ENCODE results near the gene SPIRE1.

SPIRE1 gene

DNA sequence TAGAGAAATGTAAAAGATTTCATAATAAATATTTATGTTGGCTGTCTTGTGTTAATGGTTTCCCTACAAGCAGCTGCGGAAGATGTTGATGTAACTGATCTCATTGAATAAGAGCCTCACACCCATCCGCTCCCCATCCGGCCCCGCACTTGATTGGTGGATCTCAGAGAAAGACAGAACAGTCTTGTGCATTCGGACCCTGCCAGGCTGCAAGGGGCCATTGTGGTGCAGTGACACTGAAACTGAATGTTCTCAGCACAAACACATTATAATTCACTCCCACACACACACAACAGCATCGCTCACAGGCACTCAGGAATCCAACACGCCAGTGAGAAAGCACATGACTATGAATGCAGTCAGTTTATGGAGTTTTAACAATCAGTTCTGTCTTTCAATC lies 202.4 kb downstream of the SPIRE1 start:
- no peak for DNase-seq (ENCODE audit: low read depth in 3 of 3, low spot score in 1 of 3)

DNA sequence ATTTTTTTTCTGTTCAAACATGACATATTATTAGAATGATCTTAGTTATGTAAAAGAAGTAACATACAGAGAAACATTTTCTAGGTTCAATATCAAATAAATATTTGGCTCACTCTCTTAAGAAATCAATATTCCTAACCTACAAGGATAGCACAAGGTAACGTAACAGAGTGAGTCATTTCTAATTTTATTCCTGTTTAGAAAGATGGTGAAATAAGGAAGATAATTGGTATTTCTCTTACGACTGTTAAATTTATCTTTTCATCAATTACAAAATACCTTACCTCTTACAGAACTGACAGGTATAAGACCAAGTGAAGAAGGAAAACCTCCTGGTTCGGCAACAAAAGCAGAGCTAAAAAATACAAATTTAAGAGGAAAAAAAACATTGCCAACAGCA lies 205.1 kb downstream of the SPIRE1 start:
- no peak for DNase-seq (ENCODE audit: low read depth in 3 of 3, low spot score in 1 of 3)

DNA sequence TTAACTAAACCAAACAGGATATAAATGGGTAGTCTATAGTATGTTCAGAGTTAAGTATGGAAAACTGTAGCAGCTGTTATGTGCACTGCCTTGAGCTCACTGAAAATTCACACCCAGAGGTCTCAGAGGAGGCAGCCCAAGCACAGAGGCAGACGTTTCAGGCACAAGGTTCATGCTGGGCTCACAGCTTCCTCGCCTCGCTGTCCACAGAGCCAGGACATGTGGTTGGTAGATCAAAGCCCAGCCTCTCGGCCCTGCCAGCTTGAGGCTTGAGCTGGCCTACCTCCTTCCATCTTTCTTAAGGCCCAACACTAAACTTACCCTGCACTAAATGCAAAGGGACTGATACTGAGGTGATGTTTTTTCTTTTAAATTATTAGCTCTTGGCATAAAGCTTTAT lies 206.5 kb downstream of the SPIRE1 start:
- no peak for DNase-seq (ENCODE audit: low read depth in 3 of 3, low spot score in 1 of 3)

GRCh38 chr18:12449051-12449785 lies 208.7 kb downstream of the SPIRE1 start:
- DNase-seq (ENCODE audit: low read depth in 3 of 3, low spot score in 1 of 3): no peak

DNA sequence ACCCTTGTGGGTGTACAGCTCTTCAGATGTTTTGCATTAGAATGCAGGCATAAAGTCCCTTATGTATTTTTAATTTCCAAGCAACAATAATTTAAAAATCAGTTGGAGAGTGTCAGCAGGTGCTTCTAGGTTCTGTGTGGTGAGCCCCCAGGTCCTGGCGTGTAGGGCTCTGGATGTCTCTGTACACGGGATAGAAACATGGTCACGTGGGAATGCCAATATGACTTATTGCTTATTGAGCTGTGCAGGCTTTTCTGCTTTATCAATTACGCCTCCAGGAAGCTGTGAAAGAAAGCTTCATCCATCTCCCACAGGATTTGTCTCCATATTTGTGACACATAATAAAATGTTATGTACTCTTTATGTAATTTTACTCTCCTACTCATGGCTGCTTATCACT lies 212.4 kb downstream of the SPIRE1 start:
- DNase-seq (ENCODE audit: low read depth in 3 of 3, low spot score in 1 of 3): no peak

DNA sequence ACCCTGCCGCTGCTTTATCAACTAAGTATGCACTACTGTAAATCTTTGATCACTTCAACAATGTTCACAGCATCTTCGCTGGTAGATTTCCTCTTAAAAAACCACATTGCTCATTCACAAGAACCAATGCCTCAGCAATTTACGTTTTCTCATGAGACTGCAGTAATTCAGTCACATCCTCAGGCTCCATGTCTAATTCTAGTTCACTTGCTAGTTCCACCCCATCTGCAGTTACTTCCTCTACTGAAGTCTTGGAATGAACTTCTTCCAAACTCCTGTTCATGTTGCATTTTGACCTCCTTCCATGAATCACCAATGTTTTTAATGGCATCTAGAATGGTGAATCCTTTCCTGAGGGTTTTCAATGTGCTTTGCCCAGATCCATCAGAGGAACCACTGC lies 214.4 kb downstream of the SPIRE1 start:
- DNase-seq (ENCODE audit: low read depth in 3 of 3, low spot score in 1 of 3): no peak

- no peak for DNase-seq (ENCODE audit: low read depth in 3 of 3, low spot score in 1 of 3)
Measured at GRCh38 chr18:12442946-12443345, 215.0 kb downstream of the SPIRE1 start.

DNA sequence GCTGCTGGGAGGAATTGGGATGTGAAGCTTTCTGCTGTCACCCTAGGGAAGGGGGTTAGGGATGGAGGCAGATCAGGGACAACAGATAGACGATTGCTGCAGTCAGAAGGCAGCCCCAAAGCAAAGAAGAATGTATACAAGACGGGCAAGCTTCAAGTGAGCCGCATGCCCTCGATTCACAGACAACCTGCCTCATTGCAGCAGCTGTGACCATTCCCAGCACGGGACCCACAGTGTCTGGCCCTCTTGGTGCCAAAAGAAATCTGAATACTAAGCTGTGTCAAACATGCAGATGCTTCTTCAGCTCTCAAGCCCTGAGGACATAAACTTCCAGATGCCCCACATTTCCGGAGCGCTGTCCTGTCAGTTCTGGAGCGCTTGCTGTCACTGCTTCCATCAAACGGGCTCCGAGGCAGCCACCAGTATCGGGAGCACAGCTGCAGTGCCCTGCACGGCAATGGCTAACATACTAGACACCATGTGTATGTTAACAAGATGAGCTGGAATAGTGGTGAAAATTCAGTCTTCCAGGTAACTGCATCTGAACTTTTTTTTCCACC lies 216.4 kb downstream of the SPIRE1 start:
- no peak for DNase-seq (ENCODE audit: low read depth in 3 of 3, low spot score in 1 of 3)

GRCh38 chr18:12438257-12438656 lies 219.7 kb downstream of the SPIRE1 start:
- no peak for DNase-seq (ENCODE audit: low read depth in 3 of 3, low spot score in 1 of 3)

- no peak for DNase-seq (ENCODE audit: low read depth in 3 of 3, low spot score in 1 of 3)
Measured at GRCh38 chr18:12435867-12436266, 222.0 kb downstream of the SPIRE1 start.

GRCh38 chr18:12434541-12434929 lies 223.4 kb downstream of the SPIRE1 start:
- DNase-seq (ENCODE audit: low read depth in 3 of 3, low spot score in 1 of 3): no peak

DNA sequence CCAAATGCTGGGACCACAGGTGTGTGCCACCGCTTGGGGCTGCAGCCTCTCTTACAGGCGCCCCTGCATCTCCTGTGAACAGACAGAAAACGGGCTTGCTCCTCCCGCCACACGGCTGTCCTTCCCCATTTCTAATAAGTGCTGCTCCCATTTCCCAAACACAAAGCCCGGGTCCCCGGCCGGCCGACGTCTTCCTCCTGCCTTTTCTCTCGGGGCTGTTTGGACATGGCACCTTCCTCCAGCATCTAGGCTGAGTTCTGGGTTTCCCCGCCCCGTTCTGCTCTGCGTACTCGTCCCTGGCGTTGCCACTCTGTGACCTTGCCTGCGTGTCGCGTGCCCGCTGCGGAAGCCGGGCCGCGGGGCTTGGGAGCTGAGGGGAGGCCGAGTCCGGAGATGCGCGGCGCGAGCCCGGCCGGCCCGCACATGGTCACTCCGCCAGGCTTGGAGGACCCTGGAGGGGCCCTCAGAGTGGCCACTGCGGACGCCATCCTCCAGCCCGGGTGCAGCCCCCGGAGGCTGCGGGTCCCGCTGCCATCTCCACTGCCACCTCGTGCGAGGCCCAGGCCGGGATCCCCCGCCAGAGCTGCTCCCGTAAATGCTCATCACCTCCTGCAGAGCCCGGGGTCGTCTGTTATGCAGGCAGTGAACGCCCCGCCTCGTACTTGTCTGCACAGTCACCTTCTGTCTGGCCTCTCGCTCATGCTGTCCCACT lies 223.9 kb downstream of the SPIRE1 start:
- DNase-seq (ENCODE audit: low read depth in 3 of 3, low spot score in 1 of 3): no peak

GRCh38 chr18:12432881-12433280 lies 225.0 kb downstream of the SPIRE1 start:
- no peak for DNase-seq (ENCODE audit: low read depth in 3 of 3, low spot score in 1 of 3)

DNA sequence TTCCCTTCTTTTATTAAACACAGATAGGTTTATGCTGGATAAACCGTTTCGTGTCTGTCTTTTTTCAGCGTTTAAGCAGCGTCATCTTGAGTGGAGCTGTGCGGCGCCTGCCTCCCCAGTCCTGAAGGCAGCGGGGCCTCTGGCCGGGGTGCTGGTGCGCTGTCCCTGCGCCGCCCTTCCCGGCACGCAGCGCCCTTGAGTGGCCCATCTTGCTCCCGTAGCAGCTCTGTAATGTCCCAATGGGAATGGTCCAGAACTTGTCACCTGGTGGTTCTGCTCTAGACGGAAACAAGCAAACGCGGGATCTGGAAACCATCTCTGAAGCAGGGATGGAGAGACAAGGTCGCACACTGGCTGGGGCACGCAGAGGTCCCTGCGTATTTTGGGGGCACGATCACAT lies 225.7 kb downstream of the SPIRE1 start:
- DNase-seq (ENCODE audit: low read depth in 3 of 3, low spot score in 1 of 3): no peak

DNA sequence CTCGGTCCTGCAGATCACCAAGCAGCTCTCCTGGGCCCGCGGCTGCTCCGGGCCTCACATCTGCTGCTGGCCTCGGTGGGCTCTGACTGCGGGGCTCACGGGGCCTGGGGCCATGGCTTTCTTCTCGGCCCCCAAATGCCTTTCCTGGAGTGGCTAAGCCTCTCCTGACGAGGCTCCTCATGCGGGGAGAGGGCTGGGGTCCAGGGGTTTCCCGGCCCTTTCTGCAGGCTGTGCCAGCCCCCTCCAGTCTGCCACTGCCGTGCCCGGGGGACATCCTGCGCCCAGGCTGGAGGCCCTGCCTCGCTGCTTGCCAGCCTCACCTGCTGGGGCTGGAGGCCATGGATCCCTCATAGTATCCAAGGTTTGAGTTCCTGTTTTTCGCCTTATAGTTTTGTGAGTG lies 226.3 kb downstream of the SPIRE1 start:
- no peak for DNase-seq (ENCODE audit: low read depth in 3 of 3, low spot score in 1 of 3)

- no peak for DNase-seq (ENCODE audit: low read depth in 3 of 3, low spot score in 1 of 3)
Measured at GRCh38 chr18:12430137-12430990, 227.5 kb downstream of the SPIRE1 start.

DNA sequence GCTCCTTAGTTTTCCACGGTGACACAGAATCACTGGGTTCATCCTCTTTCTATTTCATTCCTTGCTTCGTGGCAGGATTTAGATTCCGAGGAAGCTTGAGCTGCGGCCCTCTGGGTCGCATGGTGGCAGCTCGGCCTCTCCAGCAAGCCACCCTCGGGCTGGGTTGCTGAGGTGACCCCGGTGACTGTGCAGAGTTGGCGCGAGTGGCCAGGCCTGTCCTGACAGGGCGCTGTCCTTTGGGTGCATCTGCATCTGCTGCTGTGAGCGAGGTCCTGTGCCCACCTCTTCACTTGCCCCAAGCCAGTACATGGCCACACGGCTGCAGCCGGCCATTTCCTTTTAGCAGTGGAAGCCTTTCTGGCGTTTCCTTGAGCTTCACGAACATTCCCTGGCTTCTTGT lies 228.4 kb downstream of the SPIRE1 start:
- no peak for DNase-seq (ENCODE audit: low read depth in 3 of 3, low spot score in 1 of 3)

DNA sequence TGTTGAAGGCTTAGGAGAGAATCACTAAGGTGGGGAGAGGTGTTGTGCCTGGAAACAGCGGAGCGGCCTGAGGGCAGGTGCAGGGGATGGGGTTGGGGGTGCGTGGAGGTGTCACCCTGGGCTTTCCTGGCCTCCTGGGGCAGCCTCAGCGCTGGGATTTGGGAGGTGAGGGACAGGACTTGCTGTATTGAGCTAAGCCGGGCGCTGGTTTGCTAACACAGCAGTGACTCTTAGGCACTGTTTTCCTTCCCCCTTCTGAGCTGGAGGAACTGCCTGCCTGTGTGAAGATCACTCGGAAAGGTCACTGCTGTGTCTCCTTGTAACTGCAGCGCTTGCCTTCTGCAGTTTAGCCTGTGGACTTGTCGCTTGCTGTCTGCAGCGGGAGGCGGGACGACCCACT lies 229.0 kb downstream of the SPIRE1 start:
- no peak for DNase-seq (ENCODE audit: low read depth in 3 of 3, low spot score in 1 of 3)

DNA sequence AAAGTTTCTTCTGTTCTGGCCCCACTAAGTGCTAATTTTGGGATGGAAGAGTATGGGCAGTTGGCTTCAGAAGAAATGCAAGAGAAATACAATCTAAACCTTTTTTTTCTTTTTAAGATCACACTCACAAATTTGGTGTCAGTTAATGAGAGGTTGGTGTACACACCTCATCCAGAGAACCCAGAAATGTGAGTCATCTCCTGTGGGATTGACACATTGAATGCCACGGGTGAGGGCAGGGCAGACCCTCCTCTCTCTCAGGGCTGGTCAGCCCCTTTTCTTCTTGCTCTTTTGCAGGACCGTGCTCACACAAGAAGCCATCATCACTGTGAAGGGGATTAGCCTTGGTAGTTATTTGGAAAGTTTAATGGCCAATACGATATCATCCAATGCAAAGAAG lies 231.0 kb downstream of the SPIRE1 start:
- DNase-seq (ENCODE audit: low read depth in 3 of 3, low spot score in 1 of 3): no peak

- no peak for DNase-seq (ENCODE audit: low read depth in 3 of 3, low spot score in 1 of 3)
Measured at GRCh38 chr18:12424252-12424651, 233.7 kb downstream of the SPIRE1 start.

DNA sequence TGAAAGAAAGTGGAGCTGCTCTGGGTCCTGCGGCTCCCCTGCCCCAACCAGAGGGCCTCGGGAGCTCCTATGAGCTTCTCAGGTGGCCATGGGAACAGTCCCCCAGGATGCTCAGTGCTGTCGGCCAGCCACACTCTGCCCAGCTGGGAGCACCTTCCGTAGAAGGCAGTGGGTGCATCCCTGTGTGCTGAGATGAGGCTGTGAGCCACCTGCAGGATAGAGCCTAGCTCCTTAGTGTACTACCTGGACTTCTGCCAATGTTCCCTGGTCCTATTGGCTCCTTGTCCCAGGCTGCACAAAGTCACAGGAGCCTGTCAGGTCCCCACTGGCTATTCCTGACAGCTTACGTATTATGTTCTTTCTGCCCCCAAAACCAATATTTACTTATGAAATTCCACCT lies 234.1 kb downstream of the SPIRE1 start:
- no peak for DNase-seq (ENCODE audit: low read depth in 3 of 3, low spot score in 1 of 3)

GRCh38 chr18:12423393-12423792 lies 234.5 kb downstream of the SPIRE1 start:
- no peak for DNase-seq (ENCODE audit: low read depth in 3 of 3, low spot score in 1 of 3)
